ENCODE data around the gene UBE2J1.
"Not testable (repeated sequence)": the region's sequence is repeated elsewhere in the genome, so short reads cannot be mapped to it uniquely, and the experiment has no call there.

DNA sequence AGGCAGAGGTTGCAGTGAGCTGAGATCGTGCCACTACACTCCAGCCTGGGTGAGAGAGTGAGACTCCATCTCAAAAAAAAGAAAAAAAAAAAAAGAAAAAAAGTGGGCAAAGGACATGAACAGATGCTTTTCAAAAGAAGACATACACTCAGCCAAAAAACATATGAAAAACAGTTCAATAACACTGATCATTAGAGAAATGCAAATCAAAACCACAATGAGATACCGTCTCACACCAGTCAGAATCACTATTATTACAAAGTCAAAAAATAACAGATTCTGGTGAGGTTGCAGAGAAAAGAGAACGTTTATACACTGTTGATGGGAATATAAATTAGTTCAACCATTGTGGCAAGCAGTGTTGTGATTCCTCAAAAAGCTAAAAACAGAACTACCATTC is 48.0 kb downstream of the UBE2J1 start:
- TF ChIP-seq POLR2AphosphoS5, TAF1, POLR2A, POU2F2 (IDR thresholded peaks at IDR 0.05; ENCODE audit: low read depth, low read length): not testable (repeated sequence)
